GM19395 (cell line): ENCODE results near the gene MUC21.
"Not testable (repeated sequence)": the region's sequence is repeated elsewhere in the genome, so short reads cannot be mapped to it uniquely, and the experiment has no call there.

Experiments
- ATAC-seq: cut with Tn5 transposase; IDR thresholded peaks from one replicate; pipeline ENCODE4 v1.9.1; 2021; ENCODE audit warnings: mild to moderate bottlenecking, moderate library complexity; ENCODE audit not compliant: unreplicated experiment

MUC21 gene

DNA sequence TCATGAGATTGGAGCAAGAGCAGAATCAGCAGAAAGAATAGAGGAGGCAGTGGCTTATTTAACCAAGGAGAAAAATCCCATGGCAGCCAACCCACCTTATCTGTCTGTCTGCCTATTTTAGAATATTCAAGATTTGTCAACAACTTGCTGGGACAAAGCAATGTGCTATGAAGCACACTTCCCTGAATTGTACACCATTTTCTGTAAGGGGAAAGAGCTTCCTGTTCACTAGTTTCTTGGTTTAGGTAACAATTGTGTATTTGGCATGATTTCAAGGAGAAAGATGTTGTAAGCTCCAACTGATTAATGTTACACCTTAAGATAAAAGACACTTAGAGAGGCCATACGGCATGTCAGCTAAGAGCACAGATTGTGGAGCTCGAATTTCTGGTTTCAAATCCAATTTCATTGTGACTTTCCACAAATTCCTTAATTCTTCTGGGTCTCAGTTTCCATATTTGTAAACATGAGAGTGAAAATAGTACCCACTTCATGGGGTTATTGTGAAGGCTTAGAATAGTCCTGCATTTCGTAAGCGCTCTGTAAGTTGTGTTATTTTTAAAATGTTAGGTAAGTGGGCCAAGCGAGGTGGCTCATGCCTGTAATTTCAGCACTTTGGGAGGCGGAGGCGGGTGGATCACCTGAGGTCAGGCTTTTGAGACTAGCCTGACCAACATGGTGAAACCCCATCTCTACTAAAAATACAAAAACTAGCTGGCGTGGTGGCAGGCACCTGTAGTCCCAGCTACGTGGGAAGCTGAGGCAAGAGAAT, 21.9 kb downstream of the MUC21 start:
- no peak for ATAC-seq

DNA sequence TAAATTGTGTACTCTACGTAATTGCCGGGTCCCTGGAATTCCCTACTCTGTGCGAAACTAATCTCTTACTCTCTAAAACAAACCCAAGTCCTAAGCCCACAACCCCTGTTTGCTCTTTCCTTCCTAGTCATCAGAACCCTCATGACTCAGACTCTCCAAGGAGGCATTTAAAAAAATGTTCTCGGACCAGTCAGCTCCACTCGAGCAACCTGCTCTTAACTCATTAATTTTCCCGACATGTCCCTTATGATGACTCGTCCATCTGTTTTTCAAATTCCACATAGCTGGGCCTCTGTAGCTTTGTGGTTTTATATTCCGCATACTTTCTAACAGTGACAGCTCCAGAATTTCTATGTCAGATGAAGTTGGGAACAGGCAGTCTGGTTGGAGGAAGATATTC, 24.2 kb downstream of the MUC21 start:
- no peak for ATAC-seq

DNA sequence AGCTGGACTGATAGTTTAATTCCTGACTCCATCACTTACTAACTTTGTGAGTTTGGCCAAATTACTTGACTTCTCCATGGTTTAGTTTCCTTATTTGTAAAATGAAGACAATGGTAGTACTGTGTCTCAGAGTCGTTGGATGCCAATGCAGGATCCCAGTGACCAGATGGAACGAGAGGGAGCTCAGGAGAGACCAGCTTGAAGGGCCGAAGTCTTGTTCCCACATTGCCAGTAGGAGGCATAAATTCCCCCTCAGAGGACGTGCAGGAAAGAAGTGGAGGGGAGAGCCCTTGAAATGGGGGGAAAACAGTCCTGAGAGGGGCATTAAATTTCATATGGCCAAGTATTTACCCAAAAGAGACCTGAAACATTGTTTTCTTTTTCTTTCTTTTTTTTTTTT, 24.6 kb downstream of the MUC21 start:
- no peak for ATAC-seq

DNA sequence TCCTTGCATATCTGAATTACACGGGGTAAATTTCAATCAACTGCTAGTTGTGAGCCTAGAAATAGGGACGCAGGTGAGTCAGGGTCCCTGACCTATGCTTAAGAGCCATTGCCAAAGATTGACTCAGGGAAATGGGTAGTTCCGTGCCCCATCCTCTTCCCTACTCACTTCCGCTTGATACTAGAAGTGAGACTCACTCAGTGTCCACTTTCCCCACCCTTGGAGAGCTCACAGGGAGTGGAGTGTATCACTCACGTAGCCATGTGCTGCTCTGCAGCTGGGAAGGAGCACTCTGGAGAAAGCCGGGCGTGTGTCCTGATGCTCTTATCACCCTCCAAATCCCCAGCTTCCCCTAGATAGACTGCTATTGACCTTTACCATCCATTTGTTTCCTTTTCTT, 26.2 kb downstream of the MUC21 start:
- no peak for ATAC-seq

DNA sequence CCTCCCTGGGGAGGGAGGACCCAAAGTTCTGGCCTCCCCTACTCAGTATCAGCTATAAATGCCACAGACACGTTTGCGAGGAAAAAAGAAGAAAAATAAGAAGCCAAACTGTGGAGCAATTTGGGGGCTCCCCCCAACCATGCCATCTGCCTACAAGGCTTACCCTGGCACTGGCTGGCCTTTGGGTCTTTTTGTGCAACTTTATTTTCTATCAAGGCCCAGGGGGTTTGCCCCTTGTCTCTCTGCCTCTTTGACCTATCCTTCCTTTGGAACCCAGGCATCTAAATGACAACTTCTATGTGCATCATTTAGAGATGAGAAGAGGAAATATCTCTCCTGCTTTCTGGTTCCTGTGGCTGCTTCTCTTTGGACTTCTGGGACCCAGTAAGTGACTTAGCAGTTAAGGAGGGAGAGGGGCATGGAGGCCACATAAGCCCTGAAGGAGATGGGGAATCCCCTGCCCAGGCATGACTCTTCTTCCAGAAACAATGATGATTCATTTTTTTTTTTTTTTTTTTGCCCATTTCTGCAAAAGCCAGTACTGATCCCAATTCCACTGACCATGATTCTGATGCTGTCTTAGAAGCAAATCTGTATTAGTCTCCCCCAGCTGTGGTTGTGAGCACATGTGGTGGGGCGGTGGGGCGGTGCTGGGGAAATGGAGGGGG, 27.0 kb downstream of the MUC21 start, which contains the start of gene MUC22:
MUC22 (plus strand) TSS at position 82 of the 668 bp plus-strand sequence; CDS start at position 315, 233 bp downstream.
- no peak for ATAC-seq

DNA sequence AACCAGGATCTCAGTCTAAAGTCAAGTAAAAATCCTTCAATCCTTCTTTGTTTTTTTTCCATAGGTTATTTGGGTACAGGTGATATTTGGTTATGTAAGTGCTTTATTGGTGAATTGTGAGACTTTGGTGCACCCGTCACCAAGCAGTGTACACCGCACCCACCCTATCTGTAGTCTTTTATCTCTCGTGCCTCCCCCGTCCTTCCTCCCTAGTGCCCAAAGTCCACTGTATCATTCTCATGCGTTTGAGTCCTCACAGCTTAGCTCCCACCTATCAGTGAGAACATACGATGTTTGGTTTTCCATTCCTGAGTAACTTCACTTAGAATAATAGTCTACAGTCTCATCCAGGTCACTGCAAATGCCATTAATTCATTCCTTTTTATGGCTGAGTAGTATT, 27.6 kb downstream of the MUC21 start:
- no peak for ATAC-seq

DNA sequence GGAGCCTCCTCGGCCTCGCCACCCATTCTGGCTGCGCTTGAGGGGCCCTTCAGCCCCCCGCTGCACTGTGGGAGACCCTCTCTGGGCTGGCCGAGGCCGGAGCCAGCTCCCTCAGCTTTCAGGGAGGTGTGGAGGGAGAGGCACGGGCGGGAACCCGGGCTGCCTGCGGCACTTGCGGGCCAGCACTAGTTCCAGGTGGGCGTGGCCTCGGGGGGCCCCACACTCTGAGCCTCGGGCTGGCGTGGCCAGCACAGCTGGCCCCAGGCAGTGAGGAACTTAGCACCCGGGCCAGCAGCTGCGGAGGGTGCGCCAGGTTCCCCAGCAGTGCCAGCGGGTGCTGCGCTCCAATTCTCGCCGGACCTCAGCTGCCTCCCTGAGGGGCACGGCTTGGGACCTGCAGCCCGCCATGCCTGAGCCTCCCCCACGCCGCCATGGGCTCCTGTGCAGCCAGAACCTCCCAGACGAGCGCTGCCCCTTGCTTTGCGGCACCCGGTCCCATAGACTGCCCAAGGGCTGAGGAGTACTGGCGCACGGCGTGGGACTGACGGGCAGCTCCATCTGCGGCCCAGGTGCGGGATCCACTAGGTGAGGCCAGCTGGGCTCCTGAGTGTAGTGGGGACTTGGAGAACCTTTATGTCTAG, 33.3 kb downstream of the MUC21 start:
- ATAC-seq: no peak

DNA sequence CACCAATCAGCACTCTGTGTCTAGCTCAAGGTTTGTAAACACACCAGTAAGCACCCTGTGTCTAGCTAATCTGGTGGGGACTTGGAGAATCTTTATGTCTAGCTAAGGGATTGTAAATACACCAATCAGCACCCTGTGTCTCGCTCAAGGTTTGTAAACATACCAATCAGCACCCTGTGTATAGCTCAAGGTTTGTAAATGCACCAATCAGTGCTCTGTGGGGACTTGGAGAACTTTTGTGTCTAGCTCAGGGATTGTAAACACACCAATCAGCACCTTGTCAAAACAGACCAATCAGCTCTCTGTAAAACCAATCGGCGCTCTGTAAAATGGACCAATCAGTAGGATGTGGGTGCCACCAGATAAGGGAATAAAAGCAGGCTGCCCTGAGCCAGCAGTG, 33.9 kb downstream of the MUC21 start:
- not testable (repeated sequence) for ATAC-seq

DNA sequence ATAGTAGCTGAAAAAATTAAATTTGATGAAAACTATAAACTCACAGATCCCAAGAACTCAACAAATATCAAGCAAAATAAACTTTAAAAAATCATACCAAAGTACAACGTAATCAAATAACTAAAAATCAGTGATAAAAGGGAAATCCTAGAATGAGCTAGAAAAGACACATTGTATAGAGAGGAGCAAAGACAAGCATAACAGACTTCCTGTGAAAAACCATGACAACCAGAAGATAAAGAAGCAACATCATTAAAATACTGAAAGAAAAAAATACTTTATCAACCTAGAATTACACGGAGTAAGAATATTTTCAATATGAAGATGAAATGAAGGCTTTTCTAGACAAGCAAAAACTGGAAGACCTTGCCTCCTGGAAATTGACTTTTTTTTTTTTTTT, 36.5 kb downstream of the MUC21 start:
- ATAC-seq: no peak

DNA sequence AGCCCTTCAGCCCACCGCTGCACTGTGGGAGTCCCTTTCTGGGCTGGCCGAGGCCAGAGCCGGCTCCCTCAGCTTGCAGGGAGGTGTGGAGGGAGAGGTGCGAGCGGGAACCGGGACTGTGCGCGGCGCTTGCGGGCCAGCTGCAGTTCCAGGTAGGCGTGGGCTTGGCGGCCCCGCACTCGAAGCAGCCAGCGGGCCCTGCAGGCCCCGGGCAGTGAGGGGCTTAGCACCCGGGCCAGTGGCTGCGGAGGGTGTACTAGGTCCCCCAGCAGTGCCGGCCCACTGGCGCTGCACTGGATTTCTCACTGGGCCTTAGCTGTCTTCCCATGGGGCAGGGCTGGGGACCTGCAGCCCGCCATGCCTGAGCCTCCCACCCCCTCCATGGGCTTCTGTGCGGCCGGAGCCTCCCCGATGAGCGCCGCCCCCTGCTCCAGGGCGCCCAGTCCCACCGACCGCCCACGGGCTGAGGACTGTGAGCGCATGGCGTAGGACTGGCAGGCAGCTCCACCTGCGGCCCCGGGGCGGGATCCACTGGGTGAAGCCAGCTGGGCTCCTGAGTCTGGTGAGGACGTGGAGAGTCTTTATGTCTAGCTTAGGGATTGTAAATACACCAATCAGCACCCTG, 37.2 kb downstream of the MUC21 start:
- ATAC-seq: not testable (repeated sequence)

DNA sequence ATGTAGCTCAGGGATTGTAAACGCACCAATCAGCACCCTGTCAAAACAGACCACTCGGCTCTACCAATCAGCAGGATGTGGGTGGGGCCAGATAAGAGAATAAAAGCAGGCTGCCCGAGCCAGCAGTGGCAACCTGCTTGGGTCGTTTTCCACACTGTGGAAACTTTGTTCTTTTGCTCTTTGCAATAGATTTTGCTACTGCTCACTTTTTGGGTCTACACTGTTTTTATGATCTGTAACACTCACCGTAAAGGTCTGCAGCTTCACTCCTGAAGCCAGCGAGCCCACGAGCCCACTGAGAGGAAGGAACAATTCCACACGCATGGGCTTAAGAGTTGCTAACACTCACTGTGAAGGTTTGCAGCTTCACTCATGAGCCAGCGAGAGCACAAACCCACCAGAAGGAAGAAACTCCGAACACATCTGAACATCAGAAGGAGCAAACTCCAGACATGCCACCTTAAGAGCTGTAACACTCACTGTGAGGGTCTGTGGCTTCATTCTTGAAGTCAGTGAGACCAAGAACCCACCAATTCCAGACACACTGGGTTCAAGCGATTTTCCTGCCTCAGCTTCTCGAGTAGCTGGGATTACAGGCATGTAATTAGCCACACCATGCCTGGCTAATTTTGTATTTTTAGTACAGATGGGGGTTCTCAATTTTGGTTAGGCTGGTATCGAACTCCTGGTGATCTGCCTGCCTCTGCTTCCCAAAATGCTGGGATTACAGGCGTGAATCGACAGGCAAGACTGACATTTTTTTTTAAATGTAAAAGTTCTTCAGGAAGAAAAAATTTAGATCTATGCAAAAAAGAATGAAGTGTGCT, 38.4 kb downstream of the MUC21 start:
- ATAC-seq: not testable (repeated sequence)

DNA sequence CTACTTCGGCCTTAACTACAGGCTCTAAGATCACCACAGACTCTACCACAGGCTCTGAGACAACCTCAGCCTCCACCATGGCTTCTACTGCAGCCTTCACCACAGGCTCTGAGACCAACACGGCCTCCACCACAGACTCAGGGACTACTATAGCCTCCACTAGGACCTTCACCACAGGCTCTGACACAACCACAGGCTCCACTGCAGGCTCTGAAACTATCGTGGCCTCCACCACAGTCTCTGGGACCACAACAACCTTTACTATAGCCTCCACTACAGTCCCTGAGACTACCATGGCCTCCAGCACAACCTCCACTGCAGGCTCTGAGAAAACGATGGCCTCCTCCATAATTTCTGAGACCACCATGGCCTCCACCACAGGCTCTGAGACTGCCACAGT, 42.1 kb downstream of the MUC21 start:
- no peak for ATAC-seq

DNA sequence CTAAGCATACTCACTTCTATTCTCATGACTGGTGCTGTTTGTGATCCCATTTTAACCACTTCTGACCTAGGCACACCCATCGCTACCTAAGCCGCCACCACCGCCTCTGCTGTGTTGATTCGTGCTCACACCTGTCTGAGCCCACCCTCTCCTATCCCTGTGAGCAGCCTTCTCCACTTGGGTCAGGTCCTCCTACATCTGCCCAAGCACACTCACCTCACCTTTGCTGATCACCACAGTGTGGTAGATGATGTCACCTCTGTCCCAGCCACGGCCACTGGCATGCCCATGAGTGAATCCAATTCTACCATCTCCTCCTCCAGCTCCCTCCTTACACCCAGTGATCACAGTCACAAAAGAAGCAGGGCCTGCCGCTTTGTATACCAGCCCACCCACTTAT, 47.6 kb downstream of the MUC21 start:
- no peak for ATAC-seq

DNA sequence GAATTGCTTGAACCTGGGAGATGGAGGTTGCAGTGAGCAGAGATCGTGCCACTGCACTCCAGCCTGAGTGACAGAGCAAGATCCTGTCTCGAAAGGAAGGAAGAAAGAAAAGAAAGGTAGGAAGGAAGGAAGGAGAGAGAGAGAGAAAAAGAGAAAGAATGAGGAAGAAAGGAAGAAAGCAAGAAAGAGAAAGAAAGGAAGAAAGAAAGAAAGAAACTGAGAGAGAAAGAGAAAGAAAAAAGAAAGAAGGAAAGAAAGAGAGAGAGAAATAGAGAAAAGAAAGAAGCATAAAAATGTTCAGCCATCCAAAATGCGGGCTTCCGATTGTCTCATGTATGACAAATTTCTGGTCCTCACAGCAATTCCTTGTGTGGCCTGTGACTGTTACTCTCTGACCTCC, 49.6 kb downstream of the MUC21 start:
- ATAC-seq: no peak

DNA sequence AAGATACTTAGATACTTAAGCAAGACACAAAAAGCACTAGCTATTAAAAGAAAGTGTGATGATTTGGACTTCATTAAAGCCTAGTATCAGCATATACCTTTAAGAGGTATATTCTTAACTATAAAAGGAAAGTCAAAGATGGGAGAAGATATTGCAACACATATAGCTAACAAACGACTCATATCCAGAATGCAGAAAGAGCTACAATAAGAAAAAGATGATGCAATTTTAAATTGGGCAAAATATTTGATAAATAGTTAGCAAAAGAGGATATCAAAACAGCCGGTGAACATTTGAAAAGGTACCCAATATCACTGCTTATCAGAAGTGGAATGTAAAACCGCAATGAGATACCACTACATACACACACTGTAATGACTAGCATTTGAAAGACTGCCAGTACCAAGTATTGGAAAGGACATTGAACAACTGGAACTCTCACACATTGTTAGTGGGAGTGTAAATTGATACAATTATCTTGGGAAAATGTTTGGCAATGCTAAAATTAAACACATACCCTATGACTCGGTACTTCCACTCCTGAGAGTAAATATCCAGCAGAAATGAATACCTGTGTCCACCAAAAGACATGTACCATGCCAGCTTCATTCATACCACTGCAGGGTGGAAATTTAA, 52.5 kb downstream of the MUC21 start:
- no peak for ATAC-seq

DNA sequence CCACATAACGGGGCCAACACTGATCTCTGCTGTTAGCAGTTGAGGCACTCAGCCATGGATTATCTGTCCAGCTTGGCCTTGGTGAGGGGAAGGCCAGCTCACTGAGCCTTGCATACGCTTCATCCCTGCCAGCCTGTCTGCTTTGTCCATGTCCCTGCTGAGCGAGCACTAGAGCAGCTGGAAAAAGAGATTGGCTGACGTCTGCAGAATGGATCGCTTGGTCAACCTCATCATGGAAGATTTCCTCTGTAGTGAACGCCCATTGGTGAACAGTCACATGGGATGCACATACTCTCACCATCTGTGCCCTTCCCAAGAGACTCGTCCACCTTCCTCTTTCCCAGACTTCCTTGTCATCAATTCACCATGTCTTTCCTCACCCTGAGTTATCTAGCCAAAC, 53.7 kb downstream of the MUC21 start:
- no peak for ATAC-seq

DNA sequence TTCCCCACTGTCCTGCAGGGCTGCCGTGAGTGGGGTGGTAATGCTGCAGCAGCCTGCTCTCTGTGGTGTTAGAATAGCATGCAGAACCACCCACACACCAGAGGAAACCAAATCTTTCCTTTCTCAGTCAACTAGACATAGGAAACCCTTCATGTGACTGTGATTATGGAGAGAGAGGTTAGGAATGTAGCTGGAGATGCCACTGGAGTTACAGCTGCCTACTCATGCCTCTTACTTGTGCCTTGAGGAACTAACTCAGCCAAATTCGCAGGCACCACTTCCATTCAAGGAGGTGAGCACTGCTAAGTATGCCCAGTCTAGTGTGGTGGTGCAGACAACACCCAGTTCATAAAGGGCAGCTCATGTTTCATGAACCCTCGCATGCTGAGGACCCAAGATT, 54.2 kb downstream of the MUC21 start:
- no peak for ATAC-seq

DNA sequence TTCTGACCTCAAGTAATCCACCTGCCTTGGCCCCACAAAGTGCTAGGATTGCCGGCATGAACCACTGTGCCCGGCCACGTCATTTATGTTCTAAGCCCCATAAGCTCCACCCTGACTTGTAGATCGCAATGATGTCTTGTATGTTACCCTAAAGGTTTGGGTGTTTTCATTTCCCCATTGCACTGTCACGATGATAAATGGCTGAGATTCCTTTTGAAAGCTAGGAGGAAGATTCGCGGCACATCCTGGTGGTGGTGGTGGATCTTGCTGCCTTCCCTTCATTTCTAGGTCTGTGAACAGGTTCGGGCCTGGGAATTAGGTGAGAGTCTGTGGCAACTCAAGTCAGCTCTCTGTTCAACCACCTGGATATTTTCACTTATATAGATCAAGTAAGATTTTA, 55.0 kb downstream of the MUC21 start:
- no peak for ATAC-seq
